Sciatic nerve (tissue), 2 donors: ENCODE results near the gene C5AR1. TPM values are rescaled to one million over a fixed set of nuclear protein-coding genes. Genes with fewer than 3 reads are reported as not detected.
A peak's percentile ranks its signal among the peaks of the same experiment; 100 is the strongest.
"Not testable (repeated sequence)": the region's sequence is repeated elsewhere in the genome, so short reads cannot be mapped to it uniquely, and the experiment has no call there.

Experiments used
- ATAC-seq: fragments of 200-7000 bp; cut with Tn5 transposase; one replicate; pipeline ENCODE4 v1.9.1; 2020; ENCODE audit warnings: mild to moderate bottlenecking, moderate library complexity
- DNase-seq: peaks from one replicate; pipeline ENCODE4 v3.0.0-alpha.2; 2020; ENCODE audit warnings: low spot score
- intact Hi-C: fragments of 100-400 bp; cut with DNase I; formaldehyde crosslinking; loops from one replicate; pipeline ENCODE4 v1.14.2; 2022
- total RNA-seq: library from RNA; stranded (reverse); fragmentation: NEBNext Ultra II Directional; extraction: Animal tissue kit (Norgen Biotek cat#: 25700); gene quantifications from one replicate; pipeline ENCODE4 v1.2.1, GENCODE V29; 2021
- donor health status: DM: no; HTN: no; CAD: no.
- donor health status: DM: no; HTN: no; CAD: no.

The C5AR1 gene
- total RNA-seq, 1 donor from 2014 or later, result 33.3 TPM

- intact Hi-C loops, result no loop called here
- DNase-seq (no peak), ATAC-seq (no peak)
Measured at GRCh38 chr19:47352095-47352494, 42.4 kb downstream of the C5AR1 start.

- ATAC-seq (no peak), DNase-seq (no peak)
- intact Hi-C loops, result no loop called here
Measured at GRCh38 chr19:47353307-47353712, 43.6 kb downstream of the C5AR1 start.

GRCh38 chr19:47356900-47357299 lies 47.2 kb downstream of the C5AR1 start:
- ATAC-seq (no peak), DNase-seq (no peak)
- intact Hi-C loops, result no loop called here

- DNase-seq (no peak), ATAC-seq (no peak)
- intact Hi-C loops, result no loop called here
Measured at GRCh38 chr19:47357788-47358680, 48.4 kb downstream of the C5AR1 start.

- intact Hi-C loops, result no loop called here
- ATAC-seq, result no peak
Measured at GRCh38 chr19:47358936-47359335, 49.3 kb downstream of the C5AR1 start.

GRCh38 chr19:47362321-47362720 lies 52.7 kb downstream of the C5AR1 start:
- ATAC-seq (no peak), DNase-seq (no peak)
- intact Hi-C loops, result no loop called here

More at GRCh38 chr19:47358936-47359335, 49.3 kb downstream of the C5AR1 start:
- no peak for DNase-seq

- intact Hi-C loops, result no loop called here
- ATAC-seq, result no peak
- DNase-seq, result no peak
Measured at GRCh38 chr19:47363758-47364531, 54.3 kb downstream of the C5AR1 start.

- intact Hi-C loops, result loop anchor here (5.0 kb wide), 1 partner anchor 1703 kb away; no protein-coding TSS in a partner anchor
- DNase-seq, ATAC-seq: not testable (repeated sequence)
Measured at GRCh38 chr19:47365455-47365854, 55.8 kb downstream of the C5AR1 start.

- no peak for DNase-seq
- ATAC-seq, result peak; percentile 10
- intact Hi-C loops, result no loop called here
Measured at GRCh38 chr19:47370045-47370611, 60.5 kb downstream of the C5AR1 start.

- intact Hi-C loops, result no loop called here
- DNase-seq (no peak), ATAC-seq (no peak)
Measured at GRCh38 chr19:47371261-47371660, 61.6 kb downstream of the C5AR1 start.

Other genes with a start within 250 kb of the C5AR1 start
- 50.4 TPM for gene ZC3H4, start 196.1 kb upstream of the C5AR1 start, total RNA-seq
- 41.8 TPM for gene SAE1, start 179.0 kb upstream of the C5AR1 start, total RNA-seq
- gene BBC3, start 78.7 kb upstream of the C5AR1 start, total RNA-seq, result 5.4 TPM
- 42.4 TPM for gene CCDC9, start 53.3 kb upstream of the C5AR1 start, total RNA-seq
- 28.2 TPM for gene INAFM1, start 35.0 kb upstream of the C5AR1 start, total RNA-seq
- gene C5AR2, start 22.3 kb downstream of the C5AR1 start, total RNA-seq, result 6.1 TPM
- 15.2 TPM for gene DHX34, start 39.5 kb downstream of the C5AR1 start, total RNA-seq
- gene MEIS3, start 109.7 kb downstream of the C5AR1 start, total RNA-seq, result 6.6 TPM
- not detected for gene SLC8A2, start 162.0 kb downstream of the C5AR1 start, total RNA-seq
- gene KPTN, start 174.4 kb downstream of the C5AR1 start, total RNA-seq, result 6.3 TPM
- 91.7 TPM for gene NAPA, start 205.2 kb downstream of the C5AR1 start, total RNA-seq